ENCODE results near the gene ZFP36L2.

ZFP36L2 gene

DNA sequence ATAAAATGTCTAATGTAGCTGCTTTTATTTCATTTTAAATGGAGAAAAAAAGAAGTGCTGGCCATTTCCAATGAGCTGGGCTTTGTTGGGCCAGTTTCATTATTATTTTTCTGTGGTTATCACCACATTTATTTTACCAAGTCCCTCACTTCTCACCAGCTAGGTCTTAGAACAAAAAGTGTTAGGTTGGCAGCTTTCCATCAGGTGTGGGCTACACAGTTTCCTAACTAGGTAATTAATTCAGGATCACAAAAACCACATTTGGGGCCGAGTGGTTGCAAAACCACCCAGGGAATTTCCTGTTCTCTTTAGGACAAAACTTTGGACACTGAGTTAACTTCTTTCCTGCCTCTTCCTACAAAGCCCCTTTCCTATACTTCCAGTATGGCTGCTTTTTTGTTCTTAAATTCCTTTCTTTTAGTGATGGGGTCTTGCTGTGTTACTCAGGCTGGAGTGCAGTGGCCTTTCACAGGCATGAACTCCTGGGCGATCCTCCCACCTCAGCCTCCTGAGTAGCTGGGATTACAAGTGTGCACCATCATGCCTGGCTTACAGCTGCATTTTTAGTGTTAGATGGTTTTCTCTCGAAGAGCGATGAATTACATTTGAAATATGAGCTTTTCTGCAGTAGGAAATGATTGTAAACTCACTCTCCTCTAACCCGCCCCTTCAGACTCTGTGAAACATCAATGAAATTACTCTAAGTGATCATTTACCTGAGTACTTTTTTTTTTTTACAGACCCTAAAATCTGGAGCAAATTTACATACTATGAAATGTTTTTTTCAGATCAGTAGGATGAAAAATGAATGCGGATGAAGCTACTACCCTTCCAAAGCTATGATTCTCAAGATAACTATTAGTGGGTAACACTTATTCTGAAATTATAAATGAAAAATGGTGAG lies 2.6 kb upstream of the ZFP36L2 start:
- TF ChIP-seq SPI1 (IDR thresholded peaks at IDR 0.05; ENCODE audit: borderline replicate concordance, low read depth), result no peak
- Histone ChIP-seq H3K4me3 (replicated peaks; ENCODE audit: insufficient read depth, low read length) (no peak overlapping the region), H3K27ac (replicated peaks) (peak overlapping the region; percentile 98), H3K27me3 (ENCODE audit: insufficient read depth, poor library complexity, severe bottlenecking) (no peaks in the 10 kb centered on the region)
- DNase-seq (ENCODE audit: low read depth in 1 of 2, low spot score in 1 of 2), result no peak

DNA sequence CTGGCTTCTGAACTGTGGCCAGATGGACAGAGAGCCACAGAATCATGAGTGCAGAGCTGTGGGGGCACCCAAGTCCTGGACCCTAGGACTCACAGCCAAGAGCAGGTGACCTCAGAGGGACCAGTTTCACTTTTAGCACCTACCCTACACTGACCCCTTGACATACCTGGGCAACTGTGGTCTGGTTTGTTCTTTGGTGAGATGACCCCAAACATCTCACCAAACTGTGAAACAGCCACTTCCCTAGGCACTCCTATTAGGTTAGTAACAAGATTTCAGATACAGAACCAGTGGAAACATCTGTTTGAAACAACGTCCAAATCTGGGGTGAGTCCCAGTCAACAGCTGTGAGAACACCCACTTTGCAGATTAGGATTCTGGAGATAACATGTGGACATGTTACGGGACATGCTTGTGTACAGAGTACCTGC lies 1.9 kb upstream of the ZFP36L2 start:
- DNase-seq (ENCODE audit: low read depth in 1 of 2, low spot score in 1 of 2), result no peak
- no peaks in the 10 kb centered on the region for H3K27me3 ChIP-seq (ENCODE audit: insufficient read depth, poor library complexity, severe bottlenecking)
- no peak for TF ChIP-seq GABPA (IDR thresholded peaks at IDR 0.05; ENCODE audit: low read depth)
- TF ChIP-seq POLR2AphosphoS5 (IDR thresholded peaks at IDR 0.05; ENCODE audit: low read depth), result no peak
- peak; percentile 49; the same call in 1 of the 2 replicates for TF ChIP-seq SPI1 (IDR thresholded peaks at IDR 0.05; ENCODE audit: borderline replicate concordance, low read depth)
- TF ChIP-seq, protein P1, sequence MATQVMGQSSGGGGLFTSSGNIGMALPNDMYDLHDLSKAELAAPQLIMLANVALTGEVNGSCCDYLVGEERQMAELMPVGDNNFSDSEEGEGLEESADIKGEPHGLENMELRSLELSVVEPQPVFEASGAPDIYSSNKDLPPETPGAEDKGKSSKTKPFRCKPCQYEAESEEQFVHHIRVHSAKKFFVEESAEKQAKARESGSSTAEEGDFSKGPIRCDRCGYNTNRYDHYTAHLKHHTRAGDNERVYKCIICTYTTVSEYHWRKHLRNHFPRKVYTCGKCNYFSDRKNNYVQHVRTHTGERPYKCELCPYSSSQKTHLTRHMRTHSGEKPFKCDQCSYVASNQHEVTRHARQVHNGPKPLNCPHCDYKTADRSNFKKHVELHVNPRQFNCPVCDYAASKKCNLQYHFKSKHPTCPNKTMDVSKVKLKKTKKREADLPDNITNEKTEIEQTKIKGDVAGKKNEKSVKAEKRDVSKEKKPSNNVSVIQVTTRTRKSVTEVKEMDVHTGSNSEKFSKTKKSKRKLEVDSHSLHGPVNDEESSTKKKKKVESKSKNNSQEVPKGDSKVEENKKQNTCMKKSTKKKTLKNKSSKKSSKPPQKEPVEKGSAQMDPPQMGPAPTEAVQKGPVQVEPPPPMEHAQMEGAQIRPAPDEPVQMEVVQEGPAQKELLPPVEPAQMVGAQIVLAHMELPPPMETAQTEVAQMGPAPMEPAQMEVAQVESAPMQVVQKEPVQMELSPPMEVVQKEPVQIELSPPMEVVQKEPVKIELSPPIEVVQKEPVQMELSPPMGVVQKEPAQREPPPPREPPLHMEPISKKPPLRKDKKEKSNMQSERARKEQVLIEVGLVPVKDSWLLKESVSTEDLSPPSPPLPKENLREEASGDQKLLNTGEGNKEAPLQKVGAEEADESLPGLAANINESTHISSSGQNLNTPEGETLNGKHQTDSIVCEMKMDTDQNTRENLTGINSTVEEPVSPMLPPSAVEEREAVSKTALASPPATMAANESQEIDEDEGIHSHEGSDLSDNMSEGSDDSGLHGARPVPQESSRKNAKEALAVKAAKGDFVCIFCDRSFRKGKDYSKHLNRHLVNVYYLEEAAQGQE (IDR thresholded peaks at IDR 0.05; ENCODE audit: insufficient replicate concordance, low read depth), result no peak
- H3K4me3 ChIP-seq (replicated peaks; ENCODE audit: insufficient read depth, low read length), result peak overlapping the region; percentile 1
- H3K27ac ChIP-seq (replicated peaks), result peak overlapping the region; percentile 98

DNA sequence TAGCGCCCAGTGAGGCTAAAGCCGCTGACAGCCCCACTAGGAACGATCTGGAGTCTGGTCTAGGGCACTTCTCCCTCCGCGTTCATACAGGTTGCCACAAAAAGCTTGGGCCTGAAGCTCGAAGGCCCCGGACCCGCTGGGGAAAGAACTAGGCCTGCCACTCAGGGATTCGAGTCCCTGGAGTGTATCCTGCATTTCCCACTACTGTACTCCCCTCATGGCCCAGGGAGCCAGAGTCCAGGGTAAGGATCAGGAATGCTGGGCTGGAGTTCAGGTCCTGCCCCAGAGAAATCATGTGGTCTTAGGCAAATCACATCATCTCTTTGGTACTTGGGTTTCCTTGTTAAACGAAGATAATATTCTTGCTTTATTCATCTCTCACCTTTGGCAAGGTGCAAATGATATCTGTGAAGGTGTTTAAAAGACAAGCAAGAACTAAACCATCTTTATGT lies 1.4 kb upstream of the ZFP36L2 start:
- H3K27me3 ChIP-seq (ENCODE audit: insufficient read depth, poor library complexity, severe bottlenecking), result no peaks in the 10 kb centered on the region
- no peak for DNase-seq (ENCODE audit: low read depth in 1 of 2, low spot score in 1 of 2)
- peak overlapping the region; percentile 41 for H3K4me3 ChIP-seq (replicated peaks; ENCODE audit: insufficient read depth, low read length)
- H3K27ac ChIP-seq (replicated peaks), result peak overlapping the region; percentile 98
- TF ChIP-seq, protein P1 (IDR thresholded peaks at IDR 0.05; ENCODE audit: insufficient replicate concordance, low read depth), result no peak
- TF ChIP-seq CTCF (IDR thresholded peaks at IDR 0.05; ENCODE audit: insufficient read depth, low read length) (no peak), POLR2AphosphoS5 (IDR thresholded peaks at IDR 0.05; ENCODE audit: low read depth) (0 out of 2 replicates have a peak, but pooled peaks have one; percentile 5), GABPA (IDR thresholded peaks at IDR 0.05; ENCODE audit: low read depth) (no peak), SPI1 (IDR thresholded peaks at IDR 0.05; ENCODE audit: borderline replicate concordance, low read depth) (peak; percentile 14; the same call in 1 of the 2 replicates)

DNA sequence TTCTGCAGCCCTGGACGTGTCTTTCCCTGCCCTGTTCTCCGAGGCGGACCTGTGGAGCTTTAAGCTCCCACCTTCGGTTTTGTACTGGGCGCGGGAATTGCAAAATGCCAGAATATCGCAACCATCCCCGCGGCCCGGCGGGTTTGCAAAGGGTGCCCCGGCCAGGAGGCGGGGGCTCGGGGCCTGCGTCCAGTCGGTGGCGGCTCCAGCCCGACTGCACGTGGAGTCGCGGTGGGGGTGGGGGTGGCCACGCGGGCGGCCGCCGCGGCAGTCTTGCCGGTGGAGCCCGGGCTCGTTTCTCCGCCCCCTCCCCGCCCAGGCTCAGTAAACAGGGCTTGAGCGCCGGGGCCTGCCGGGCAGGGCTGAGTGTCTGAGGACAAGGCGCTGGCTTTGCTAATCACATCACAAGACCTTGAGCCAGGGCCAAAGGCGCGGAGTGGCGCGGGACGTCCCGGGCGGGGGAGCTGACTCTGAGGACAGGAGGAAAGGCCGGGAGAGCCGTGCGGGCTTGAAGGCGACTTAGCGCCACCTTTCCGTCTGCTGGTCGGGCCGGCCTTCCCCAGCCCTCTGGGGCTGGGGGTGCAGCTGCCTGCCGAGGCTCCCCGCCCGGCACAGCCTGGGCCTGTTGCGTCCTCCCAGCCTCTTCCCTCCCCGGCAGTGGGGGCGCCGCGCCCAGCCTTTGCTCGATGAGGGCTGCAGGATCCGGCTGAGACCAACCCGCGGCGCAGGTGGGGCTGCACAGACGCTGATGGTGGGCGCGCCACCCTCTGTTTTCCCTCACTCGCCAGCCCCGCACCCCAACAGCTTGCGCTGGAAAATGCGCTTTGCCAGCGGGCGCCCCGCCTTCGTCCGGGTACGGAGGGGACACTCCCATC lies 786 bp upstream of the ZFP36L2 start:
- no peaks in the 10 kb centered on the region for H3K27me3 ChIP-seq (ENCODE audit: insufficient read depth, poor library complexity, severe bottlenecking)
- DNase-seq (ENCODE audit: low read depth in 1 of 2, low spot score in 1 of 2), result peak; percentile 89
- H3K4me3 ChIP-seq (replicated peaks; ENCODE audit: insufficient read depth, low read length), result peak overlapping the region; percentile 41
- H3K27ac ChIP-seq (replicated peaks), result peak overlapping the region; percentile 98
- TF ChIP-seq, protein P1 (IDR thresholded peaks at IDR 0.05; ENCODE audit: insufficient replicate concordance, low read depth), result peak; percentile 62
- no peak for TF ChIP-seq CTCF (IDR thresholded peaks at IDR 0.05; ENCODE audit: insufficient read depth, low read length)
- no peak for TF ChIP-seq SPI1 (IDR thresholded peaks at IDR 0.05; ENCODE audit: borderline replicate concordance, low read depth)
- TF ChIP-seq POLR2AphosphoS5 (IDR thresholded peaks at IDR 0.05; ENCODE audit: low read depth), result peak; percentile 90
- no peak for TF ChIP-seq GABPA (IDR thresholded peaks at IDR 0.05; ENCODE audit: low read depth)
